H1 (cell line): ENCODE data around the gene TWF2. TPM values are rescaled to one million over a fixed set of nuclear protein-coding genes. Genes with fewer than 3 reads are reported as not detected.

Source experiments
- CTCF ChIA-PET: fragments of 300-600 bp; sonication (Branson Sonifier 250); formaldehyde crosslinking; loops from one replicate; lab custom pipeline; 2021; ENCODE audit not compliant: partially characterized antibody; lab: Charles Lee
- POLR2A ChIA-PET: fragments of 300-600 bp; sonication (Branson Sonifier 250); formaldehyde crosslinking; loops from one replicate; lab custom pipeline; 2021; ENCODE audit warnings: inconsistent platforms; ENCODE audit not compliant: partially characterized antibody; lab: Charles Lee
- DNase-seq, 2 experiments: peaks; one replicate each; pipeline versions ENCODE4 v3.0.0 to v3.0.0-alpha.2; 2010 to 2022; ENCODE audit warnings: low spot score in 2 of 2, low read depth in 1 of 2, mixed read lengths in 1 of 2
- FAIRE-seq: peaks from 2 replicates; lab custom pipeline; 2011; peaks lifted over from hg19 to GRCh38; lab: Jason Lieb, UNC
- H2AFZ ChIP-seq: 2 replicates; pipeline ENCODE4 v1.8.1; 2012; ENCODE audit warnings: low read length, inconsistent platforms
- H2AK5ac ChIP-seq: 2 replicates; pipeline ENCODE4 v1.6.1; 2013; ENCODE audit warnings: low read depth, low read length
- H2BK120ac ChIP-seq: replicated peaks from 2 replicates; pipeline ENCODE3; 2013; ENCODE audit warnings: low read depth, low read length, inconsistent platforms
- H2BK12ac ChIP-seq: 2 replicates; pipeline ENCODE4 v1.6.1; 2013; ENCODE audit warnings: low read depth, low read length
- H2BK15ac ChIP-seq: 2 replicates; pipeline ENCODE4 v1.6.1; 2013; ENCODE audit warnings: low read length
- H2BK20ac ChIP-seq: 2 replicates; pipeline ENCODE4 v1.6.1; 2013; ENCODE audit warnings: low read length
- H2BK5ac ChIP-seq: 2 replicates; pipeline ENCODE4 v1.6.1; 2013; ENCODE audit warnings: low read depth, low read length
- H3K14ac ChIP-seq: 2 replicates; pipeline ENCODE4 v1.6.1; 2013; ENCODE audit warnings: inconsistent platforms; ENCODE audit not compliant: insufficient read length
- H3K18ac ChIP-seq: 2 replicates; pipeline ENCODE4 v1.6.1; 2013; ENCODE audit warnings: low read length; ENCODE audit errors: extremely low read depth
- H3K23ac ChIP-seq: 2 replicates; pipeline ENCODE4 v1.6.1; 2013; ENCODE audit warnings: inconsistent platforms; ENCODE audit not compliant: insufficient read length
- H3K23me2 ChIP-seq: 2 replicates; pipeline ENCODE4 v1.6.1; 2013; ENCODE audit warnings: low read depth, low read length
- H3K27ac ChIP-seq: 2 replicates; pipeline ENCODE4 v1.6.1; 2011; ENCODE audit warnings: low read depth, low read length, inconsistent platforms
- H3K27me3 ChIP-seq, 4 experiments: replicated peaks in 1 of 4; 1 replicate in 1 of 4; 2 replicates in 3 of 4; pipeline versions ENCODE4 v1.6.1 to v1.8.1; 2011 to 2013; ENCODE audit warnings: low read length in 3 of 4, mild to moderate bottlenecking in 3 of 4, inconsistent platforms in 2 of 4, mixed read lengths in 2 of 4, moderate library complexity in 1 of 4; ENCODE audit not compliant: control insufficient read depth in 3 of 4, insufficient read depth in 3 of 4; ENCODE audit errors: extremely low read depth in 1 of 4
- H3K36me3 ChIP-seq, 4 experiments: 2 replicates each; pipeline versions ENCODE4 v1.6.1 to v1.8.1; 2011 to 2013; ENCODE audit warnings: mild to moderate bottlenecking in 4 of 4, low read length in 3 of 4, moderate library complexity in 2 of 4, control low read depth in 1 of 4, inconsistent platforms in 1 of 4; ENCODE audit not compliant: insufficient read depth in 4 of 4, control insufficient read depth in 2 of 4
- H3K4ac ChIP-seq: replicated peaks from 2 replicates; pipeline ENCODE3; 2013; ENCODE audit warnings: low read length, low read depth, mixed read lengths, inconsistent platforms; ENCODE audit not compliant: insufficient read length
- H3K4me1 ChIP-seq, 4 experiments: replicated peaks in 1 of 4; 1 replicate in 1 of 4; 2 replicates in 3 of 4; pipeline versions ENCODE4 v1.6.1 to v1.8.1; 2011 to 2013; ENCODE audit warnings: low read length in 3 of 4, inconsistent platforms in 2 of 4, mixed read lengths in 1 of 4; ENCODE audit not compliant: insufficient read depth in 4 of 4, control insufficient read depth in 3 of 4
- H3K4me2 ChIP-seq, 2 experiments: 2 replicates each; pipeline versions ENCODE4 v1.6.1 to v1.8.1; 2011 to 2013; ENCODE audit warnings: low read depth in 2 of 2, low read length in 2 of 2, control low read depth in 1 of 2, inconsistent platforms in 1 of 2, mild to moderate bottlenecking in 1 of 2; ENCODE audit not compliant: insufficient read depth in 1 of 2
- H3K4me3 ChIP-seq, 4 experiments: fragments of 200-600, 300-600 bp in 1 of 4; sonication (generic), shearing (Covaris generic), sonication (Bioruptor Twin) in 1 of 4; 2 replicates each; pipeline versions ENCODE4 v1.5.1 to v1.8.1; 2011 to 2016; ENCODE audit warnings: low read length in 4 of 4, low read depth in 3 of 4, control low read depth in 2 of 4, inconsistent platforms in 2 of 4, mild to moderate bottlenecking in 2 of 4, mixed read lengths in 1 of 4, moderate library complexity in 1 of 4; ENCODE audit not compliant: insufficient read depth in 2 of 4; ENCODE audit errors: extremely low read depth in 1 of 4
- H3K56ac ChIP-seq: replicated peaks from 2 replicates; pipeline ENCODE3; 2013; ENCODE audit warnings: low read depth, mild to moderate bottlenecking, mixed read lengths, low read length, inconsistent platforms; ENCODE audit not compliant: insufficient read length
- H3K79me1 ChIP-seq: 2 replicates; pipeline ENCODE4 v1.6.1; 2013; ENCODE audit warnings: low read depth, low read length, control low read depth
- H3K79me2 ChIP-seq, 2 experiments: 2 replicates each; pipeline versions ENCODE4 v1.6.1 to v1.8.1; 2012 to 2013; ENCODE audit warnings: low read length in 2 of 2, mild to moderate bottlenecking in 2 of 2, inconsistent platforms in 1 of 2; ENCODE audit not compliant: insufficient read depth in 2 of 2, control insufficient read depth in 1 of 2
- H3K9ac ChIP-seq, 4 experiments: replicated peaks in 1 of 4; 1 replicate in 1 of 4; 2 replicates in 3 of 4; pipeline versions ENCODE4 v1.6.1 to v1.8.1; 2011 to 2013; ENCODE audit warnings: low read depth in 3 of 4, low read length in 3 of 4, control low read depth in 2 of 4, mild to moderate bottlenecking in 2 of 4, moderate library complexity in 2 of 4, inconsistent platforms in 1 of 4; ENCODE audit errors: extremely low read depth in 1 of 4
- H3K9me3 ChIP-seq, 2 experiments: 2 replicates each; pipeline versions ENCODE4 v1.6.1 to v1.8.1; 2012 to 2013; ENCODE audit warnings: mild to moderate bottlenecking in 2 of 2, moderate library complexity in 2 of 2, control low read depth in 1 of 2, inconsistent platforms in 1 of 2, low read depth in 1 of 2, low read length in 1 of 2, mixed read lengths in 1 of 2; ENCODE audit not compliant: insufficient read depth in 2 of 2
- H4K20me1 ChIP-seq, 2 experiments: replicated peaks in 1 of 2; 2 replicates each; pipeline versions ENCODE3 to v1.8.1; 2011 to 2013; ENCODE audit warnings: inconsistent platforms in 2 of 2, low read length in 2 of 2, mild to moderate bottlenecking in 1 of 2; ENCODE audit not compliant: insufficient read depth in 2 of 2, control insufficient read depth in 1 of 2
- H4K5ac ChIP-seq: 2 replicates; pipeline ENCODE4 v1.6.1; 2013; ENCODE audit warnings: low read length, low read depth, mixed read lengths, inconsistent platforms; ENCODE audit not compliant: insufficient read length
- H4K8ac ChIP-seq: 2 replicates; pipeline ENCODE4 v1.8.0; 2013; ENCODE audit warnings: mild to moderate bottlenecking, moderate library complexity, low read length, inconsistent platforms; ENCODE audit not compliant: insufficient read depth; ENCODE audit errors: extremely low read depth
- H4K91ac ChIP-seq: replicated peaks from 2 replicates; pipeline ENCODE3; 2013; ENCODE audit warnings: low read length, mixed read lengths, inconsistent platforms; ENCODE audit not compliant: insufficient read length
- JUND ChIP-seq: IDR thresholded peaks from 2 replicates; pipeline ENCODE4 v1.6.1; 2011; ENCODE audit warnings: mild to moderate bottlenecking, improper control_type of control experiment, low read length
- WGBS, 2 experiments: shearing (Covaris generic) in 1 of 2; methylation state at CpG; one replicate each; pipeline versions ENCODE4 v1.1.6 to v1.1.7; 2013 to 2015; ENCODE audit warnings: low lambda C conversion rate in 2 of 2, mixed read lengths in 2 of 2, inconsistent platforms in 1 of 2, low coverage in 1 of 2, missing lambda C conversion rate in 1 of 2; ENCODE audit not compliant: insufficient replicate concordance in 2 of 2, insufficient coverage in 1 of 2, insufficient read length in 1 of 2; ENCODE audit errors: extremely low coverage in 1 of 2, missing lambda C conversion rate in 1 of 2; 5-methylcytosine and 5-hydroxymethylcytosine counted together
- polyA plus RNA-seq, 7 experiments: library from polyadenylated mRNA; depleted of rRNA in 3 of 7; stranded (reverse) in 5 of 7; unstranded in 2 of 7; fragments of >200 nt in 5 of 7; fragments of 200-250 nt in 2 of 7; gene quantifications; 1 replicate in 5 of 7; 2 replicates in 1 of 7; 4 replicates in 1 of 7; pipeline versions ENCODE4 v1.2.1 to v1.2.3, GENCODE V29; 2011 to 2013; ENCODE audit warnings: missing spikeins in 2 of 7, mixed read lengths in 2 of 7
- total RNA-seq: library from RNA; stranded (reverse); fragmentation: NEBNext Ultra II Directional; extraction: Animal tissue kit (Norgen Biotek cat#: 25700); gene quantifications from 2 replicates; pipeline ENCODE4 v1.2.1, GENCODE V29; 2021

Gene TWF2
- total and polyA plus RNA-seq, 2 of the 8 experiments (the other 6 are each of a cell fraction or from before 2014, with no cell fraction given), result 65.2 to 90.4 TPM

DNA sequence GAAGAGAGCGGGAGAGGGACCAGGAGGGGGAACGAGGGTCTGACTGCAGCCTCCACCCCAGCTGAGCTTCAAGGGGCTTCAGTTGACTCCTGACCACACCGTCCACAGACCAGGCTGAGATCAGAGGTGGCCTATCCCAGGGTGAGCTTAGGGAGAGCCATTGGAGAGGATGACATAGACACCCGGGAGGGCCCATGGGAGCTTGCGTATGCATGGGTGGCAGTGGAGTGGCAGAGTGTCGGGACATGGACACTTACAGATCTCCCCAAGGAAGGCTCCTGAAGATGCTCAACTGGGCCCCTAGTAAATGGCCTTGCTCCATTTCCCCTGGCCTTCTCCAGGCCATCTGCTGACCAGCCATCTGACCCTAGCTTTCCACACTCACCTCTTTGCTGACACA is 53.6 kb downstream of the TWF2 start:
- H3K27ac ChIP-seq, result no peak overlapping the region
- 88% methylated on average over 6 of the region's 6 CpGs; no CpG with 5 or more reads in 1 of the 2 experiments for WGBS, 2 experiments
- no peak overlapping the region for H4K91ac ChIP-seq
- H3K56ac ChIP-seq, result no peak overlapping the region
- DNase-seq (no peak), FAIRE-seq (no peak)
- no peaks in the 10 kb centered on the region for H3K27me3 ChIP-seq
- no peak overlapping the region for H3K14ac ChIP-seq
- H3K4me3 ChIP-seq, result no peak overlapping the region
- ChIA-PET POLR2A (no interaction called here), CTCF (interaction anchor here (0.9 to 2.5 kb wide), 6 partner anchors 9 to 62 kb away, joined by 3 to 10 read pairs (median 4); no protein-coding TSS in a partner anchor)
- H3K23me2 ChIP-seq, result no peaks in the 10 kb centered on the region; the same call in 1 of the 2 replicates
- H3K4ac ChIP-seq, result no peak overlapping the region
- no peak overlapping the region for H2AK5ac ChIP-seq
- H3K9ac ChIP-seq, result no peak overlapping the region
- H2BK20ac ChIP-seq, result no peak overlapping the region
- H3K23ac ChIP-seq, result no peak overlapping the region
- H3K4me1 ChIP-seq, result peaks cover 0 to 2% (median 1%) of the 10 kb centered on the region in 4 experiments; a peak in 2 of 7 replicates
- no peak overlapping the region for H2BK12ac ChIP-seq
- H3K4me2 ChIP-seq, result no peak overlapping the region
- H2BK15ac ChIP-seq, result no peak overlapping the region
- H3K79me1 ChIP-seq, result no peaks in the 10 kb centered on the region
- no peak overlapping the region for H2AFZ ChIP-seq
- H3K36me3 ChIP-seq, result no peaks in the 10 kb centered on the region
- no peak for TF ChIP-seq JUND
- no peak overlapping the region for H4K8ac ChIP-seq
- H3K18ac ChIP-seq, result no peak overlapping the region
- no peak overlapping the region for H2BK5ac ChIP-seq
- H3K79me2 ChIP-seq, result no peaks in the 10 kb centered on the region
- H4K20me1 ChIP-seq, result no peaks in the 10 kb centered on the region
- no peak overlapping the region for H2BK120ac ChIP-seq
- no peak overlapping the region for H4K5ac ChIP-seq
- no peaks in the 10 kb centered on the region for H3K9me3 ChIP-seq
